GM12874 (cell line): ENCODE results near the gene GRAMD2A.

Experiments
- CTCF ChIP-seq: IDR thresholded peaks from 2 replicates; pipeline ENCODE4 v1.5.1; 2011; ENCODE audit warnings: low read depth, mild to moderate bottlenecking, control low read depth, low read length, moderate library complexity; ENCODE audit not compliant: insufficient read depth

Gene GRAMD2A

GRCh38 chr15:72174551-72175165, 22.9 kb downstream of the GRAMD2A start:
- TF ChIP-seq CTCF, result no peak

GRCh38 chr15:72173864-72174550, 23.6 kb downstream of the GRAMD2A start:
- TF ChIP-seq CTCF, result no peak

- no peak for TF ChIP-seq CTCF
These were observed 24.2 kb downstream of the GRAMD2A start for GRCh38 chr15:72173401-72173800.

- TF ChIP-seq CTCF, result no peak
These were observed 24.8 kb downstream of the GRAMD2A start for GRCh38 chr15:72172796-72173195.

GRCh38 chr15:72170691-72171090, 26.9 kb downstream of the GRAMD2A start:
- TF ChIP-seq CTCF, result no peak

- no peak for TF ChIP-seq CTCF
These were observed 27.5 kb downstream of the GRAMD2A start for GRCh38 chr15:72169921-72170611.

- TF ChIP-seq CTCF, result no peak
These were observed 28.2 kb downstream of the GRAMD2A start for GRCh38 chr15:72169236-72169920.
